Thyroid gland (tissue), 4 donors: ENCODE measurements around the gene ESYT2.
A peak's percentile ranks its signal among the peaks of the same experiment; 100 is the strongest.

Source experiments
- CTCF ChIP-seq, 6 experiments: fragments of 200-600 bp in 3 of 6; fragments of 450-650 bp in 3 of 6; sonication (generic) in 3 of 6; IDR thresholded peaks; one replicate each; pipeline ENCODE4 v1.5.1; 2016 to 2019; ENCODE audit warnings: antibody characterized with exemption in 6 of 6, mild to moderate bottlenecking in 2 of 6, inconsistent platforms in 1 of 6, moderate library complexity in 1 of 6
- POLR2A ChIP-seq, 2 donors: fragments of 450-650 bp; IDR thresholded peaks; one replicate each; pipeline ENCODE4 v1.6.1; 2017; ENCODE audit warnings: antibody characterized with exemption in 2 of 2, mild to moderate bottlenecking in 2 of 2, moderate library complexity in 1 of 2

DNA sequence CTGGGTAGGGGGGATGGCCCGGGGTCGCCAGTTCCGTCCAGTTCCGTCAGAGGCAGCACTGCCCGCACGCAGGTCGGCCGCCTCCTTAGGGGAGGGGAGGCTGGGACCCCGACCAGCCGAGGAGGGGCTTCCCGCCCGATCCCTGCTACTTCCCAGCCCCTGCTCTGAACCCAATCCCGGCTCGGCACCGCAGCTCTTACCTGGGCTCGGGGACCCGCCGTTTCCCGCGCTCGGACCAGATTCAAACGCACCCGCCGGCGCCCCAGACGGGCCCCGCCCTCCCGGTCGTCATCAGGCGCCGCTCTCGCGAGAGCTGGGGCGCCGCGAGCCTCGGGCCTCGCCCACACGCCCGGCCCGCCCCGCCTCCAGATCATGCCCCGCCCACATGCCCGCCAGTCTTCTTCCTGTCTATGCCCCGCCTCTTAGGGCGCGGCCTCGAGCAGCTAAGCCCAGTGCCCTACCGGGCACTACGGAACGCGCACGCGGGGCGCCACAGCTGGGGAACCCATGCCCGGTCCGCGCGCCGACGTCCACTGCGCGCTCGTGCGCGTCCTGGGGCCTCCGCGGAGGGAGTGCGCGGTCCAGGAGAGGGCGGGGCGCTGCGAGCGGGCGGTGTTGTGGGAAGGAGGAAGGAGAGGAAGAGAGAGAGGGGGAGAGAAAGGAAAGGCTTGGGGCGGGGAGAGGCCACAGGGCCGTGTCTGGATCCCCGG is 124.6 kb downstream of the ESYT2 start, which contains the start of gene NCAPG2:
- TF ChIP-seq CTCF (IDR thresholded peaks at IDR 0.05): peak in 3 of 6 experiments; percentile 37 to 63 (median 42)
- peak in 1 of 2 donors; percentile 96 for TF ChIP-seq POLR2A (IDR thresholded peaks at IDR 0.05)
